GM15510 (cell line): Measurements from ENCODE around the gene NFIX.

Experiments
- POLR2A ChIP-seq: IDR thresholded peaks from 3 replicates; pipeline ENCODE4 v1.6.1; 2011; ENCODE audit warnings: borderline replicate concordance; ENCODE audit not compliant: insufficient read length; ENCODE audit errors: extremely low read depth

NFIX gene

DNA sequence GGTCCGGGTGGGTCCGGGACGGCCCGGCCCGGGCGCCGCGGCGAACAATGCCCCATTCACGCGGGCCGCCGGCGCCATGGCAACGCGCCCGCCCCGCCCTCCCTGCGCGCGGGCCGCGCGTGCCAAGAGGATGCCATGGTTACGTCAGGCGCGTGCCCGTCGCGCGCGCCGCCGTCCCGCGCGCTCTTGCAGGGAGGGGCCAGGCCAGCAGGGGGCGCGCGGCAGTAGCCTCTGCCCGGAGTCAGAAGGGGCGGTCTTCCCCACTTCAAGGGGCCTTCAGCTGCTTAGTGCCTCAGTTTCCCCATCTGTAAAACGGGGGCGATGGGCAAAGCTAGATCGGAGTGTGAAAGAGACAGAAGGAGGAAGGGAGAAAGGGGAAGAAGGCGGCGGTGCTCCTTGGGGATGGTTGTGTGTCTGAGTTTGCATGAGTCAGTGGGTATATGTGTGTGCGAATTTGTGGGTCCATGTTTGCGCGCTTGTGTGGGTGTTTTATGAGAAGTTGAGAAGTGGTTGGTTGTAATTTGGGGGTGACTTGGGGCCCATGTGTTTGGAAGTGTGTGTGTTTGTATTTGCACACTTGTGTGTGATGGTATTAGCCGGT lies 11.6 kb upstream of the NFIX start:
- no peak for TF ChIP-seq POLR2A

DNA sequence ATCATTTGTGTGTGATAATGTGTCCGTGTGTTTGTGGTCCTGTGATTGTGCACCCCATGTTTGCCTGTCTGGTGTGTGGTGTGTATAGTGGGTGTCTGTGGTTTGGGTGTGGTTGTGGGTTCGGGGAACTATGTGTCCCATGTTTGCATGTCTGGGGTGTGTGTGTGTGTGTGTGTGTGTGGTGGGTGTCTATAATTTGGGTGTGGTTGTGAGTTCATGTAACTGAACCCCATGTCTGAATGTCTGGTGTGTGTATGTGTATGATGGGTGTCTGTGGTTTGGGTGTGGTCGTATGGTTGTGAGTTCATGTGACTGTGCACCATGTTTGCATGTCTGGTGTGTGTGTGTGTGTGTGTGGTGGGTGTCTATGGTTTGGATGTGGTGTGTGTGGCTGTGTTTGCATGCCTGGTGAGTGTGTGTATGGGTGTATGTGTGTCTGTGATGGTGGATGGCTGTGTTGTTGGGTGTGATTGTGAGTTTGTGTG lies 11.1 kb upstream of the NFIX start:
- TF ChIP-seq POLR2A, result no peak

DNA sequence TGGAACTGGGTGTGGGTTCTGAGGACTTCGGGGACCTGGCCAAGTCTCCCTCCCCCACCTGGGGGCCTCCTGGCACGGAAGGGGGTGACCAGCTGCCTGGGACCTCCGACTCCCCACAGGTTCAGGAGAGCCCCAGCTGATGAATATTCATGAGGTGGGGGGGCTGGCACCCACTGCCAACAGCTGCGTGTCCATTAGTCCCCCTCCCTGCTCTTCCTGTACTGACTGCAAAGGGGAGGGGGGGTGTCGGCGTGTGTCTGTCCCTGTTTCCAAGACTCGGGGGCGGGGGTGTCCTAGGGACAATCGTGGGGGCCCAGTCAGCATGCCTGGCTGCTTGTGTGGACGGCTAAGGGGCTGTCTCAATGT lies 10.6 kb upstream of the NFIX start:
- TF ChIP-seq POLR2A, result no peak

DNA sequence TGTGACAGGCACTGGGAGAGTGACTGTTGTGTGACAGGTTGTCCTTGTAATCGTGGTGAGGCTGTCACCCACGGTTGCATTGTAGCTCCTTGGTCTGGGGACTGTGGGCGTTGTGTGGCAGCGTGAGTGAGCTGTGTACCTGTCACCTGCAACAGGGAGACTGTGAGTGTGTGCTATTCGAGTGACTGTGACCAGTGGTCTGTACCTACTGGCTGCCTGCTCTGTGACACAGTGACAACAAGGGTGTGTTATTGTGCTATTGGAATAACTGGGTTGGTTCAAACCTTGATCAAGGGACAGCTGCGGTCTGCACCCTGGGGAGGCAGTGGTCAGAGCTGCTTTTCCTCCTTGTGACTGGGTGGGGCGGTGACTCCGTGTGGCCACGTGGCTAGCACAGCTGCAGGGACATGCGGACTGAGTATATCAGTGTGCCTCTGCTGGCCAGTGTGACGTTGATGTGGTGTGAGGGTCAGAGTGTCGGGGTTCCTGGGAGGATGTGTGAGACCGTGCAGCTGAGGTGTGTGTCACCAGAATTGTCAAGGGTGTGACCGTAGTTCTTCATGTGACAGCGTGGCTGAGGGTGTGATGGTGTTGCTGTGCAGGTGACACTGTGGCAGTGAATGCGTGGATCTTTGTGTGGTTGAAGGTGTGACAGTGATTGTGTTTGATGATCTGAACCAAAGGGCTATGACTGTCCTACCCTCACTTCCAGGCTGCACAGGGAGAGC lies 10.1 kb upstream of the NFIX start:
- TF ChIP-seq POLR2A, result no peak

DNA sequence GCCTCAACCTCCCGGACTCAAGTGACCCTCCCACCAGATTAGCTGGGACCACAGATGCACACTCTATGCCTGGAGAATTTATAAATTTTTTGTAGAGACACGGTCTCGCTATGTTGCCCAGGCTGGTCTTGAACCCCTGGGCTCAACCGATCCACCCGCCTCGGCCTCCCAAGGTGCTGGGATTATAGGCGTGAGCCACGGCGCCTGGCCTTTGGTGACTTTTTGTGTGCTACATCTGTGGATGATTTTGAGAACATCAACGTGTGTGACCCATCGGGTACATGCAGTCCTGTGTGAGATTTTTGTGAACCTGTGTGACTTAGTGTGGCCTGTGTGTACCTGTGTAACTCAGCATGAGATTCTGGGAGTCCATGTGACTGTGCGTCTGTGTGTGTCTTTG lies 8.5 kb upstream of the NFIX start:
- TF ChIP-seq POLR2A, result no peak

DNA sequence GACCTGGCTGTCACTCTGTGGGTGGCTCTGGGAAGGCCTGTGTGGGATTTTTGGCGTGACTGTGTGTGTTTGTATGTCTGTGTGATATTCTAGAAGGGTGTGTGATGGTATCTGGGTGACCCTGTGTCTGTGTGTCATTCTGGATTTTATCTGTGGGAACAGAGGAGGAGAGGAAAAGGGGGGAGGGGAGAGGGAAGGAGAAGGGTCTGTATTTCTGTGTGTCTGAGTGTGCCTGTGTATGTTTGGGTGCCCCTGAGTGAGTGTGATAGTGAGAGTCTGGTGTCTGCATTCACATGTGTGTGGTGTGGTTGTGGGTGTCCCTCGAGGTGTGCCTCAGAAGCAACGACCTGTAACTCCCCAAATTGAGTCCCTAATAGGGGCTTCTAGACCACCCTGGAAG lies 8.1 kb upstream of the NFIX start:
- no peak for TF ChIP-seq POLR2A

DNA sequence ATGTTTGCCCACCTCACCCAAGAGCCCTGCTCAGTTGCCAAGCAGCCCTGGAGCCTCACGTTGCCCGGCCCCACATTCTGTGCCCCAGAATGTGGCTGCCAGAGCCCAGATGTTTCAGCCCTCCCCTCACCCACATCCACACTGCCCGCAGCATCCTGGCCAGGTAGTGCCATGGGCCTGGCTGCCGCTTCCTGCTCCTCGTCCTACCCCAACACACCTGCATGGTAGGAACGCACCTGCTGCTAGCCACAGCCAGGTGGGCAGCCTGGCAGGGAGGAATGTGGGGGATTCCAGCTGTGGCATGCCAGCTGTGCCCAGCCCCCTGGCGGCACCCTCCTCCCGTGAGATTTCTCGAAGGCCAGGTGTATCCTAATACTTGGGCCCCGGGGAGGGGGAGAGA lies 7.5 kb upstream of the NFIX start:
- no peak for TF ChIP-seq POLR2A

DNA sequence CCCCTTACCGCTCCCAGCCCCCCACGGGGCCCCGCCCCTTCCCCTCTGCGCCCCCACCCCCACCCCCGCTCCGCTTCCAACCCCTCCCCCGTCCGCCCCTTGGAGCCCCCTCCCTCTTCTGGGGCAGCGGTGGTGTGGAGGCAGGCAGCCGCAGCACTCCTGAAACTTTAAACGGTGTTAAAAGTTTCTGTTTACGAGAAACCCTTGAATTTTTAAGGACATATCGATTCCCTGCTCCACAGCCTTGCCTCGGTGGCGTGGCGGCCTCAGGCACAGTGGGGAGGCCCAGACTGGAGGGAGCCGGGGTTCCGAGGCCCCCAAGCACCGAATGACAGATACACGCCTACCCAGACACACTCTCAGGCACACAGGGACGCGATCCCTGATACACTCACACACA lies 4.8 kb upstream of the NFIX start:
- no peak for TF ChIP-seq POLR2A

DNA sequence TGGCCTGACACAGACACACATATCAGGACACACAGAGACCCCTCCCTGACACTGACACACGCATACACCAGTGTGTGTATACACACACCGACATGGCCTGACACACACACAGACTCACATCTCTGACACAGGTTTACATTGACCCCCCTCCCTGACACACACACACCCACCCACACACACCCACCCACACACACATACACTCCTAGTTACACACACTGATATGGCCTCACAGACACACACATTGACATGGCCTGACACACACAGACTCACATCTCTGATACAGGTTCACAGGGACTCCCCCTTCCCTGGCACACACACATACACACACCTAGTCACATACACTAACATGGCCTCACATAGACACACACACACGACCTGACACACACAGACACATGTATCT lies 4.4 kb upstream of the NFIX start:
- no peak for TF ChIP-seq POLR2A

DNA sequence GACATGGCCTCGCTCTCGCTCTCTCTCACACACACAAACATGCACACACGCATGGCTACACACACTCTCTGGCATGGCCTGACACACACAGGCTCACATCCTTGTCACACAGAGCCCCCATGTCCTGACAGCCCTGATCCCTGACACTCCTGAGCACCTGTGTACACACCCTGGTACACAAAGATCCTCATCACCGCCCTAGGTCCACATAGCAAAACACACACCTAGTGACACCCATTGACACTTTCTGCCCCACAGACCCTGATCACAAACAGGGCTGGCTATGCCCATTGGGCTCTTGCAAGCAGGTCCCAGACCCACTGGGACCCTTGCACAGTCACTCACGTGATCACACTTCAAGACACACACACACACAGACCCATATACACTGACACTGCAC lies 4.0 kb upstream of the NFIX start:
- no peak for TF ChIP-seq POLR2A

DNA sequence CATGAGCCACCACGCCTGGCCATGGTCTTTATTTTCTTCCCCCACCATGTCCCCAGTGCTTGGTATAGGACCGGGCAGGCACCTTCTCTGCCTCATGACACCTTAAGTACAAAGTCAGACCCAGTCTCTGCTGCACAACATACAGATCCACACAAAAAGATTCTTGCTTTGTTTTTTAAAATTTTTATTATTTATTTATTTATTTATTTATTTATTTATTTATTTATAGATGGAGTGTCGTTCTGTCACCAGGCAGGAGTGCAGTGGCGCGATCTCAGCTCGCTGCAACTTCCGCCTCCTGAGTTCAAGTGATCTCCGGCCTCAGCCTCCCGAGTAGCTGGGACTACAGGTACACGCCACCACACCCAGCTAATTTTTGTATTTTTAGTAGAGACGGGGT lies 2.5 kb upstream of the NFIX start:
- no peak for TF ChIP-seq POLR2A

DNA sequence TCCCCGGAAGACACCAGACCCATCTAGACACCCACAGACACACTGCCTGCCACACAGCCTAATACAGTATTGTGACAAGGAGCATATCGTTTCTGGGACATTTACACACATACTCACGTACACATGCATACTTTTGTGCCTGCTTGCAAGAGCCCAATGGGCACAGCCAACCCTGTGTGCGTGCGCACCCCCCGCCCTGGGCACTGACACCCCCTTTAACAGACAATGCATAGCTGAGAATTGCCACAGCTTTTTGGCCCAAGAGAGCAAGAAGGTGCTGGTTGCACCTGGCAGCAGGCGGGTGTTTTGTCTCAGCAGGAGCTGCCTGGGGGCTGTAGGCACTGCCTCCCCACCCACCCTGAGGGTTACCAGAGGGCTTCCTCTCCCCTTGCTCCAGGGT lies 1.7 kb upstream of the NFIX start:
- TF ChIP-seq POLR2A, result no peak

DNA sequence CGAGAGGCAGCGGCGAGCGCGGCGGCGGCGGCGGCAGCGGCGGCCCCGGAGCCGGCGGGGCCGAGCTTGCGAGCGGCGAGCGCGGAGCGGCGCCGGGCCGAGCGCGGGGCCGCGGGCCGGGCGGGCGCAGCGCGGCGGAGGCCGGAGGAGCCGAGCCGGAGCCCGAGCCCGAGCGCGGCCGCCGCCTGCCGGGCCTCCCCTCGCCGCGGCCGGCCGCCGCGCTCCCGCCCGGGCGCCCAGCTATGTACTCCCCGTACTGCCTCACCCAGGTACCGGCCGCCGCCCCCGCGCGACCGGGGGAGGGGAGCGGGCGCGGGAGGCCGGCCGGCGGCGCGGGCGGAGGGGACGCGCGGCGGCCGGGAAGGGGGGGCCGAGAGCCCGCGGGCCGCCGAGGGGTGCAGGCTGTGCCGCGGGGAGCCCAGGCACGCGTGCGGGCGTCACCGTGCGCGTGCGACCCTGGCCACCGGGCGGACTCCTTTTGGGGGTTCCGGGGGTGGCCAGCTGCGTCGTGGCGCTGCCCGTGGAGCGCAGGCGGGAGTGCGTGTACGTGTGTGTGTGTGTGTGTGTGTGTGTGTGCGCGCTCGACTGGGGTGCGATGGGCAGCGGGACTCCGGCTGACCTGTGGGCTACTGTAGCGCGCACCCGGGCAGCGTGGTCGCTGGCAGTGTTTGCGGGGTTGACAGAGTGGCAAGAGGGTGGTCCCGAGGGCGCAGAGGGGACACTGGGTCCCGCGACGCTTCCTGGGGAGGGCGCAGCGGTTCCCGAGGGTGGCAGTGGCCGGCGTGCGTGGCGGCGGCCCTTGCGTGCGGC lies 526 bp downstream of the NFIX start:
- TF ChIP-seq POLR2A, result no peak

DNA sequence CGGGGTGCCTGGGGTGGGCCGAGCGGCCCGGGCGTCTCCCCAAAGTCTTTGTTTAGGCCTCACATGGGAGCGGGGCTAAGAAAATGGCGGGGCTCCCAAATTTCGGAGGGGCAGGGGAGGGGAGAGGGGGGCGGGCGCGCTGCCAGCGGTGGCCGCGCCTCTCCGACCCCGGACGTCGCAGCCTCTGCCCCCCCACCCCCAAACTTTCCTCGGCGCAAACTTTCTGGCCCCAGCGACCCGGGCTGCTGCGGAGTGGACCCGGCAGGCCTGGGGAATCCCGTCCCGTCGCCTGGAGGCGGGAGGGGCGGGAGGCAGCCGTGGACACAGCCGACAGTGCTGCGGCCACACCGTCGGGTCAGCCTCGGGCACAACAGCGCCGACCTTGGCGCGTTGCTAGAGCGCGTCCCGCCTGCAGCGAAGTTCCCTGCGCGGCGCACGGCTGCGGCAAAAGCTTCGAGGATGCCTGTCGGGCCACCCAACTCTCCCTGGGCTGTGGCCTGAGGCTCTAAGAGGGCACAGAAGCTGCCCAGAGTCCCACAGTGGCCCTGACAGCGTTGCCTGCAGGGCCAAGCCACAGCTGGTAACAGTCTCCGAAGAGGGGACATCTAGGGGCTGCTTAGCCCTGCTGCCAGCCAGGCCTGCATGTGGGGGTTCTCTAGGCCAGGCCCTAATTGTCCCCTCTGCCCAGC lies 1.3 kb downstream of the NFIX start:
- TF ChIP-seq POLR2A, result no peak
